Measurements from ENCODE around the gene TRIM71.

DNA sequence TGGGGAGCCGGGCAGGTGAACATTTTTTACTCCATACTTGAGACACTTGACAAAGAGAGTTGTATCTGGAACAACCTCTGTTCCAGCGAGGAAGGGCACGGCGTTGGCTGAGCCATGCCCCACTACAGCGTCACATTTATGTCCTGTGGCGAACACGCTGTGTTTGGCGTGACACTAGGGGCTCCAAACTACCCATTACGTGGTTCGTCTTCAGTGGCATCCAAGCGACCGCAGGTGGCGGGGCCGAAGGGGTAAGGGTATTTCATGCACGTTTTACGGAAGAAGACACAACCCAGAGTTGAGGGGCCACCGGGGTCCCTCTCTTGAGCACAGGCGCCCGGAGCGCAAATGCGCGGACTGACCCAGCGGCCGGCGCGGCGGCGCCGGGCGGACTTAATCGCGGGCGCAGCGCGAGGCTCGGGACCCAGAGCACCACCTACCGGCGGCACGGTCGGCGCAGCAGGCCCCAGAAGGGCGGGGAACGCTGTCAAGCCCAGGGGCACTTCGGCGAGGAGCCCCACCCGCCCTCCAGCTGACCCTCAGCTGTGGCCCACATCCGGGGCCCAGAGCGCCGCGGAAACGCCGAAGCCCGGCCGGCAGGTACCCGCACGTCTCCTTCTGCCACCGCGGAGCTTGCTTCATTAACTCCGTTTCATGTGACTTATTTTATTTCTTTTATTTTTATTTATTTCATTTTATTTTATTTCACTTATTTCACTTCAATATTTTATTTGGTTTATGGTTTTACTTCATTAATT, 36.4 kb upstream of the TRIM71 start:
- TF ChIP-seq, protein P1, sequence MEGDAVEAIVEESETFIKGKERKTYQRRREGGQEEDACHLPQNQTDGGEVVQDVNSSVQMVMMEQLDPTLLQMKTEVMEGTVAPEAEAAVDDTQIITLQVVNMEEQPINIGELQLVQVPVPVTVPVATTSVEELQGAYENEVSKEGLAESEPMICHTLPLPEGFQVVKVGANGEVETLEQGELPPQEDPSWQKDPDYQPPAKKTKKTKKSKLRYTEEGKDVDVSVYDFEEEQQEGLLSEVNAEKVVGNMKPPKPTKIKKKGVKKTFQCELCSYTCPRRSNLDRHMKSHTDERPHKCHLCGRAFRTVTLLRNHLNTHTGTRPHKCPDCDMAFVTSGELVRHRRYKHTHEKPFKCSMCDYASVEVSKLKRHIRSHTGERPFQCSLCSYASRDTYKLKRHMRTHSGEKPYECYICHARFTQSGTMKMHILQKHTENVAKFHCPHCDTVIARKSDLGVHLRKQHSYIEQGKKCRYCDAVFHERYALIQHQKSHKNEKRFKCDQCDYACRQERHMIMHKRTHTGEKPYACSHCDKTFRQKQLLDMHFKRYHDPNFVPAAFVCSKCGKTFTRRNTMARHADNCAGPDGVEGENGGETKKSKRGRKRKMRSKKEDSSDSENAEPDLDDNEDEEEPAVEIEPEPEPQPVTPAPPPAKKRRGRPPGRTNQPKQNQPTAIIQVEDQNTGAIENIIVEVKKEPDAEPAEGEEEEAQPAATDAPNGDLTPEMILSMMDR (IDR thresholded peaks at IDR 0.05): peak; percentile 65
- TF ChIP-seq, protein P2, sequence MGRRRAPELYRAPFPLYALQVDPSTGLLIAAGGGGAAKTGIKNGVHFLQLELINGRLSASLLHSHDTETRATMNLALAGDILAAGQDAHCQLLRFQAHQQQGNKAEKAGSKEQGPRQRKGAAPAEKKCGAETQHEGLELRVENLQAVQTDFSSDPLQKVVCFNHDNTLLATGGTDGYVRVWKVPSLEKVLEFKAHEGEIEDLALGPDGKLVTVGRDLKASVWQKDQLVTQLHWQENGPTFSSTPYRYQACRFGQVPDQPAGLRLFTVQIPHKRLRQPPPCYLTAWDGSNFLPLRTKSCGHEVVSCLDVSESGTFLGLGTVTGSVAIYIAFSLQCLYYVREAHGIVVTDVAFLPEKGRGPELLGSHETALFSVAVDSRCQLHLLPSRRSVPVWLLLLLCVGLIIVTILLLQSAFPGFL (CRISPR knock-in tag; IDR thresholded peaks at IDR 0.05; ENCODE audit: borderline replicate concordance): no peak
- TF ChIP-seq ELF4 (CRISPR knock-in tag; IDR thresholded peaks at IDR 0.05; ENCODE audit: low read depth): 0 out of 2 replicates have a peak, but pooled peaks have one; percentile 18
- TF ChIP-seq, protein P3, sequence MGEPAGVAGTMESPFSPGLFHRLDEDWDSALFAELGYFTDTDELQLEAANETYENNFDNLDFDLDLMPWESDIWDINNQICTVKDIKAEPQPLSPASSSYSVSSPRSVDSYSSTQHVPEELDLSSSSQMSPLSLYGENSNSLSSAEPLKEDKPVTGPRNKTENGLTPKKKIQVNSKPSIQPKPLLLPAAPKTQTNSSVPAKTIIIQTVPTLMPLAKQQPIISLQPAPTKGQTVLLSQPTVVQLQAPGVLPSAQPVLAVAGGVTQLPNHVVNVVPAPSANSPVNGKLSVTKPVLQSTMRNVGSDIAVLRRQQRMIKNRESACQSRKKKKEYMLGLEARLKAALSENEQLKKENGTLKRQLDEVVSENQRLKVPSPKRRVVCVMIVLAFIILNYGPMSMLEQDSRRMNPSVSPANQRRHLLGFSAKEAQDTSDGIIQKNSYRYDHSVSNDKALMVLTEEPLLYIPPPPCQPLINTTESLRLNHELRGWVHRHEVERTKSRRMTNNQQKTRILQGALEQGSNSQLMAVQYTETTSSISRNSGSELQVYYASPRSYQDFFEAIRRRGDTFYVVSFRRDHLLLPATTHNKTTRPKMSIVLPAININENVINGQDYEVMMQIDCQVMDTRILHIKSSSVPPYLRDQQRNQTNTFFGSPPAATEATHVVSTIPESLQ (CRISPR knock-in tag; IDR thresholded peaks at IDR 0.05): no peak
- no peak; the same call in 1 of the 2 replicates for TF ChIP-seq KAT7 (CRISPR knock-in tag; IDR thresholded peaks at IDR 0.05; ENCODE audit: borderline replicate concordance)
- TF ChIP-seq, protein P4, sequence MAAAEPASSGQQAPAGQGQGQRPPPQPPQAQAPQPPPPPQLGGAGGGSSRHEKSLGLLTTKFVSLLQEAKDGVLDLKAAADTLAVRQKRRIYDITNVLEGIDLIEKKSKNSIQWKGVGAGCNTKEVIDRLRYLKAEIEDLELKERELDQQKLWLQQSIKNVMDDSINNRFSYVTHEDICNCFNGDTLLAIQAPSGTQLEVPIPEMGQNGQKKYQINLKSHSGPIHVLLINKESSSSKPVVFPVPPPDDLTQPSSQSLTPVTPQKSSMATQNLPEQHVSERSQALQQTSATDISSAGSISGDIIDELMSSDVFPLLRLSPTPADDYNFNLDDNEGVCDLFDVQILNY (CRISPR knock-in tag; IDR thresholded peaks at IDR 0.05): peak; percentile 74; the same call in 1 of the 2 replicates
